GM19452 (cell line): ENCODE results near the gene BHMT2.

Experiments
- ATAC-seq: cut with Tn5 transposase; IDR thresholded peaks from one replicate; pipeline ENCODE4 v1.9.1; 2021; ENCODE audit not compliant: unreplicated experiment

The BHMT2 gene

GRCh38 chr5:79069488-79070349, at the start of gene BHMT2, which contains the start of gene DMGDH:
Gene BHMT2, plus strand, starts transcription at chr5:79069767. Its CDS starts 16 bp downstream, at chr5:79069783.
Gene DMGDH, minus strand, starts transcription at chr5:79069674. Its CDS starts 54 bp downstream, at chr5:79069620.
- no peak for ATAC-seq

- ATAC-seq, result no peak
These were observed 48.6 kb upstream of the BHMT2 start for GRCh38 chr5:79020861-79021561.

GRCh38 chr5:79021753-79022152, 47.8 kb upstream of the BHMT2 start:
- ATAC-seq, result no peak

GRCh38 chr5:79022771-79023170, 46.8 kb upstream of the BHMT2 start:
- ATAC-seq, result no peak

GRCh38 chr5:79023348-79023747, 46.2 kb upstream of the BHMT2 start:
- no peak for ATAC-seq

GRCh38 chr5:79023947-79024346, 45.6 kb upstream of the BHMT2 start:
- ATAC-seq, result no peak

- no peak for ATAC-seq
These were observed 44.5 kb upstream of the BHMT2 start for GRCh38 chr5:79025054-79025472.

GRCh38 chr5:79030663-79031484, 38.7 kb upstream of the BHMT2 start:
- no peak for ATAC-seq

- no peak for ATAC-seq
These were observed 38.1 kb upstream of the BHMT2 start for GRCh38 chr5:79031485-79031867.

GRCh38 chr5:79032031-79032695, 37.4 kb upstream of the BHMT2 start:
- ATAC-seq, result no peak

- no peak for ATAC-seq
These were observed 36.8 kb upstream of the BHMT2 start for GRCh38 chr5:79032782-79033181.

GRCh38 chr5:79035237-79035636, 34.3 kb upstream of the BHMT2 start:
- ATAC-seq, result no peak

GRCh38 chr5:79036769-79037168, 32.8 kb upstream of the BHMT2 start:
- ATAC-seq, result no peak

- no peak for ATAC-seq
These were observed 27.4 kb upstream of the BHMT2 start for GRCh38 chr5:79042188-79042587.

GRCh38 chr5:79047199-79047598, 22.4 kb upstream of the BHMT2 start:
- no peak for ATAC-seq

GRCh38 chr5:79048437-79048836, 21.1 kb upstream of the BHMT2 start:
- no peak for ATAC-seq

- ATAC-seq, result no peak
These were observed 19.1 kb upstream of the BHMT2 start for GRCh38 chr5:79050498-79050897.

- no peak for ATAC-seq
These were observed 16.2 kb upstream of the BHMT2 start for GRCh38 chr5:79053321-79053720.

- no peak for ATAC-seq
These were observed 14.6 kb upstream of the BHMT2 start for GRCh38 chr5:79055017-79055416.

GRCh38 chr5:79056847-79057246, 12.7 kb upstream of the BHMT2 start:
- no peak for ATAC-seq

GRCh38 chr5:79059674-79060073, 9.9 kb upstream of the BHMT2 start:
- ATAC-seq, result no peak
